Breast epithelium (tissue), 3 donors: ENCODE measurements around the gene PATZ1.

Experiments
- CTCF ChIP-seq, 3 donors: fragments of 450-650 bp; IDR thresholded peaks; one replicate each; pipeline ENCODE4 v1.5.1; 2016 to 2017; ENCODE audit warnings: antibody characterized with exemption in 3 of 3, mild to moderate bottlenecking in 3 of 3, moderate library complexity in 3 of 3
- POLR2A ChIP-seq: fragments of 450-650 bp; IDR thresholded peaks from one replicate; pipeline ENCODE4 v1.6.1; 2016; ENCODE audit warnings: antibody characterized with exemption, mild to moderate bottlenecking, moderate library complexity

DNA sequence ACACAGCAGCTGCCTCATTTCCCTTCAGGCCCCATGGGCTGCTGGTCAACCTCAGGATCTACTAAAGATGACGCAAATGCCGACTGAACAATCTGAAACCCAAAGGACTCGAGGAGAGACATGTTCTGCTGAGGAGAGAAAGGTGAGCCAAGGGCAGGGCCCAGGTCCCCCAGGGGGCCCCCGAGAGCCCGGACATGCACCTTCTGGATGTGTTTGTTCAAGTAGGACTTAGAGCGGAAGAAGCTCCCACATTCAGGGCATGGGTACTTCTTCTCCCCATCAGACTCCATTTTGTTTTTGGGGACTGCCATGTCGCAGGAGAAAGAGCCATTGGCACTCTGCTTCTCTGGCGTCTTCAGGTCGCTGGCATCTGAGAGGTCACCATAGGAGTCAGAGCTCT, 19.3 kb downstream of the PATZ1 start:
- TF ChIP-seq CTCF (IDR thresholded peaks at IDR 0.05) = no peak
- no peak for TF ChIP-seq POLR2A
